HG02852 (cell line): ENCODE data around the gene METRNL.

Experiments
- ATAC-seq: cut with Tn5 transposase; IDR thresholded peaks from one replicate; pipeline ENCODE4 v1.9.1; 2021; ENCODE audit warnings: mild to moderate bottlenecking, moderate library complexity; ENCODE audit not compliant: unreplicated experiment

METRNL gene

DNA sequence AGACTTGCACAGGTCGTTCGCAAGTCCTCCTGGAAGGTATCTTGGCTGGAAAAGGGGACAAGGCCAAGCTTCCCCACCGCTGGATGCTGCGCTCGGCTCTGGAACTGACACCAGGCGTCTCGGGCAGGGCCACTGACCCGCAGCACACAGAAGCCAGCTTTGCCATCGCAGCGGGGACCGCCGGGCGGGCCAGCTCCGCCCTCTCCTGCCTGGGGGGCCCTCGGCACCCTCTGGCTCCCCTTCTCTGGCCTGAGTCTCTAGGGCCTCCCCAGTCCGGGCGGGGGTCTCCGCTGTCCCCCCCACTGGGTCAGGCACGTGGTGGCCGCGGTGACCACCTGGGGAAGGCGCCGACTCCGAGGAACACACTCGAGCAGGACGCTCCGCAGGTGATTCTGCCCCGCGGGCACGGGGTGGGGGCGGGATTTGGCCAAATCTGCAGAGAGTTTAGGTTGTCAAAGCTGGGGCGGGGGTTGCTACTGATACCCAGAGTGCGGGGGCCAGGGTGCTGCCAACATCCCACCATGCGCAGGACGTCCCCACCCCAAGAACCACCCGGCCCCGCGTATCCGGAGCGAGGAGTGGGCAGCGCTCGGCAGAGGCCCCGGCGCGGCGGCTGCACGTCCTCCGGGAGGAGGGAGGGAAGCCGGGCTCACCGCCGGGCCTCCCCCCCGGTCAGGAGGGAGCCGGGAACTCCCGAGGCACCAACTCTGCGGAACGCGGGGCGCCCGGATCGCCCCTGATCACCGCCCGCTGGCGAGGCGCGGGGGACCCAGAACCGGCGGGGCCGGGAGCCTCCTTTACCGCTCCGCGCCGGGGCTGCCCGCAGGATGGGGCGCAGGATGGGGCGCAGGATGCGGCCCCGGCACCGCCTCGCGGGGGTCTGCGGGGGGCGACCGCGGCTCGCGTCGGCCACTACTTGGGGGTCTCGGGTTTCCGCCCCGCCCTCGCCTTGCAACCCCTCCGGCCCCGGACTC lies 744 bp upstream of the METRNL start:
- no peak for ATAC-seq

DNA sequence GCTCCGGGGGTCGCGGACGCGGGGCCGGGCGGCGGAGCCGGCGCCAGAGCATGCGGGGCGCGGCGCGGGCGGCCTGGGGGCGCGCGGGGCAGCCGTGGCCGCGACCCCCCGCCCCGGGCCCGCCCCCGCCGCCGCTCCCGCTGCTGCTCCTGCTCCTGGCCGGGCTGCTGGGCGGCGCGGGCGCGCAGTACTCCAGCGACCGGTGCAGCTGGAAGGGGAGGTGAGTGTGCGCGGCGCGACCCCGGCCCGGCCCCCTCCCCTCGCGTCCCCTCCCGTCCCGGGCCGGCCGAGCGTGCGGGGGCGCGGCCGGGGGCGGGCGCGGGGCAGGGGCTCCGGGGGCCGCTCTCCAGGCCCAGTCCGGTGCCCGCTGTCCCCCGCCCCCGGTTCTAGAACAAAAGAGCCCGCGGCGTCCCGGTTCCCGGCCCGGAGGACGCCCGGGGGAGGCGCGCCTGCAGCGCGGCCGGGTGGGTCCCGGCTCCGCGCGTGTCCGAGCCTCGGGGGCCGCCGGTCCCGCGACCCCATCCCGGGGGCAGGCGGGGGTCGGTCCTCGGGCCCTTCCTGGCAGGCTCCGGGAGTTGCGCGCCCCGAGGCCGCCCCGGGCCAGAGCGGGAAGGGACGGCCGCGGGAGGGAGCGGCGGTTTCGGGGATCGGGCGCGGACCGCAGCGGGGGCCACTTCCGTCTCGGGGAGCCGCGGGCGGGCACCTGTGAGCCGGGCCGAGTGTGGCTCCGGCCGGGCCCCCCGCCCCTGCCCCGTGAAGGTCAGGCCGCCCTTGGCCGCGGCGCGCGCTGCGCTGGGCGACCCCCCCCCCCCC lies 563 bp downstream of the METRNL start:
- no peak for ATAC-seq

DNA sequence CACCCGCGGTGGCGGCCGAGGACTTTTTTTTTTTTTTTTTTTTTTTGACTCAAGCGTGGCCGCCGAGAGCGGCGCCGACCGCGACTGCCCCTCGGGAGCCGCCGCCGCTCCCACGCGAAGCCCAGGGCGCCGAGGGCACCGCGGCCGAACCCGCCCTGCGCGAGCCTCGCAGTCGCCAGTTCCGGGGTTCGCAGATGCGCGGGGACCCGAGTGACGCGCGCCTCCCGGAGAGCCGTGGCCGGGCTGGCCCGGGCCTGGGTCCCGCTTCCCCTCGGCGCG lies 1.1 kb downstream of the METRNL start:
- no peak for ATAC-seq

DNA sequence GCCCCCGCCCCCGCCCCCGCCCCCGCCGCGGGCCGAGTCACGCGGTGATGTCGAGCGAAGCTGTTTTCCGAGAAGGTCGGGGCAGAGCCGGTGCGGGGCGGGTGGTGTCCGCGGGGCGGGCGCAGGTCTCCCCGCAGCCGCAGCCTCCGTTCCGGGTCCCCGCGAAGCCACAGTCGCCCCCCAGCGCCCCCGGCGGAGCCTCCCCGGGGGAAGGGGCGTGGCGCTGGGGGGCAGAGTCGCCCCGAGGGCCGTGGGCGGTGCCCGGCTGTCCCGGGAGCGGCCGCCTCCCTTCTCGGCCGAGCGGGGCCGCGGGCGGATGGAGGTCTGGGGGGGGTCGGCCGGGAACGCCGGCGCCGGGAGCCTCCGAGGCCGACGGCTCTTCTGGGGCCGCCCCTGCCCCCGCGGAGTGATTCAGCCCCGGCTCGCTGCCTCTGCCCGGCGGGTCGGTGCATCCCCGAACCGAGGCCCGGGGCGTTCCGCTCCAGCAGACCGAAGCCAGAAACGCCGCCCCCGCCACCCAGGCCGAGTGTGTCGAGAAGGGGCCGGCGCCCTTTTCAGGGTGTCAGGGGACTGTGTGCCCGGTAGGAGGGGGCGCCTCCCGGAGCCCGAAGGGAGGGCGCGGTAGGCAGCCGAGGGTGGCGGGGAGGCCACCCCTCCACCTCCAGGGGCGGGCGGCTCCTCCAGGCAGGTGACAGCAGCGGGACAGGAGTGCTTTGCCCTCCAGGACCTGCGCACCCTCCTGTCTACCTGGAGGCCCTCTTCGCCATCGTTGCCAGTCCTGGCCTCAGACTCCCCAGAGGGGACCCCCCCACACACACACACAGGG lies 1.7 kb downstream of the METRNL start:
- ATAC-seq: no peak

- ATAC-seq: no peak
Measured at GRCh38 chr17:83081684-83082201, 2.3 kb downstream of the METRNL start.

DNA sequence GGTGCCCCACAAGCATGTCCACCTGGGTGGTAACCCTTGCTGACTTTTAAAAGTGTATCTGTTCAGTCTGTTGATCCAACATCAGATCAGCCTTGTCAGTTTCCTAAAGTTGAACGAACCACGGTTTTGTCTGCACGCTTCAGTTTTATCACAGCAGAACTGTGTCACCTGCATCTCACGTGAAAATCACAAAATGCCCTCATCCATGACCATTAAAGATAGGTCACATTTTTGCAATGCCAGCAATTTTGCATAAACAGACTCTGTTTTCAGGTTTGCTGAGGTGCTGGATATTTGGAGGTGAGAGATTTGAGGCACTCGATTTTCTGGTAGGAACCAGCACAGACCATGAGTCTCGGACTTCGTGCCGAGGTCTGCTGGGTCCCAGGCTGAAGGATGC lies 3.0 kb downstream of the METRNL start:
- ATAC-seq: no peak

- no peak for ATAC-seq
Measured at GRCh38 chr17:83082909-83083367, 3.5 kb downstream of the METRNL start.

DNA sequence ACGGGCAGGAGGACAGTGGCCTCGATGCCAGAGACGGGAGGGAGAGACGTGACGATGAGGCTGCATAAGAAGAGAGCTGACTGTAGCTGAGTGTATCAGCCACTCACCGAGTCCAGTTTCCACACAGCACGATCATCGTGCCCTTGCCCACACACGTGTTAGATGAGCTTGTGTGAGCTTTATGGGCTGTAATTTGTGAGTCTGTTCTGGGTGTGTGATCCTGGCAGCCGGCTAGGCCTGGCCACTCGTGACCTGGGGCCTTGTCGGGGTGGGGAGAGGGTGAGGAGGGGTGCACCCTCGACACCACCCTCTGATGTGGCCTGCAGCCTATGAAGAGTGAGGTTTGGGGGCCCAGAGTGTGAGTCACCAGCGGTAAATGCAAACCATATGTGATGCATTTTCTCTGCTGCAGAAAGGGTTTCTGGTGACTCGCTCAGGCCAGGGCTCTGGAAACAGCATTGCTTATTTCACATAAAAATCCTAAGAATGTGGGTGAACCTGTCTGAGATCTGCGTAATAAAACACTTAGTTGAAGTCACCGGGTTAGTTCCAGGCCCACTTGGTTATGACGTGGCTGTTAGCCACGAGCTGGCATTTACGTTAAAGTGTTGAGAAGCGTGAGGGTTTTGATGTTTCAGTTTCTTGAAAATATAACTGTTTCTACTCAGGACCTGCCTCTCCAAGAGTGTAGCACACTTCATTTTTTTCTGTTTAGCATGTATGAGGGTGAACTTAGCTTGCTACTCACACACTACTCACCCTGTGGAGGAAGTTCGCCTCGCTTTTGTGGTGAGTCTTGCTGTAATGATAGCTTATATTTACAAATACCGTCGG lies 4.2 kb downstream of the METRNL start:
- ATAC-seq: no peak

DNA sequence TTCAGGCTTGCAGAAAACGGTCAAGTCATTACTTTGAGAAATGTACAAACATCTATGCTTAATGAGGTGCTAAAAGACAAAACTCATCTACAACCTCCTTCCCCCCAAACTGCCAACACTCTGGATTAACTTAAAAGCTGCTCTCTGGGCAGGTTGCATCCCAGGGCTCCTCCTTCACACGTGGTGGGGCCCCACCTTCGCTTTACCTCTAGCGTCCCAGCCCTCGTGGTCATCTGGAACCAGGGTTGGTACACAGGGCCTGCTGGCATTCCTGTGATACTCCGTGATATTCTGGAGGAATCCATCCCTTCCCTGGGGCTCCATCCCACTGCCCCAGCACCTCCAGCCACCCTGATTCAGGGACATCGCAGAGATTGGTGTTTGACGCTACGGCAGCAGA lies 4.8 kb downstream of the METRNL start:
- ATAC-seq: no peak

- ATAC-seq: no peak
Measured at GRCh38 chr17:83084621-83085056, 5.2 kb downstream of the METRNL start.

DNA sequence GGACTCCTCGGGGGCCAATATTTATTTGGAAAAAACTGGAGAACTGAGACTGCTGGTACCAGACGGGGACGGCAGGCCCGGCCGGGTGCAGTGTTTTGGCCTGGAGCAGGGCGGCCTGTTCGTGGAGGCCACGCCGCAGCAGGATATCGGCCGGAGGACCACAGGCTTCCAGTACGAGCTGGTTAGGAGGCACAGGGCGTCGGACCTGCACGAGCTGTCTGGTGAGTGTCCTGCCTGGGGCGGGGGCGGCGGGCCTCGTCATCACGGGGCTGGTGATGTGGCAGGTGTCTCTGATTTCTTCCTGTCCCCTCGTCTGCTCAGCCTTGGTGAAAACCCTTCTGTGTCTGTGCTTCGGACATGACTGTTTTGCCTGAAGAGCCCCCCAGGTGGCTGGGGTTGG lies 5.7 kb downstream of the METRNL start:
- ATAC-seq: no peak

DNA sequence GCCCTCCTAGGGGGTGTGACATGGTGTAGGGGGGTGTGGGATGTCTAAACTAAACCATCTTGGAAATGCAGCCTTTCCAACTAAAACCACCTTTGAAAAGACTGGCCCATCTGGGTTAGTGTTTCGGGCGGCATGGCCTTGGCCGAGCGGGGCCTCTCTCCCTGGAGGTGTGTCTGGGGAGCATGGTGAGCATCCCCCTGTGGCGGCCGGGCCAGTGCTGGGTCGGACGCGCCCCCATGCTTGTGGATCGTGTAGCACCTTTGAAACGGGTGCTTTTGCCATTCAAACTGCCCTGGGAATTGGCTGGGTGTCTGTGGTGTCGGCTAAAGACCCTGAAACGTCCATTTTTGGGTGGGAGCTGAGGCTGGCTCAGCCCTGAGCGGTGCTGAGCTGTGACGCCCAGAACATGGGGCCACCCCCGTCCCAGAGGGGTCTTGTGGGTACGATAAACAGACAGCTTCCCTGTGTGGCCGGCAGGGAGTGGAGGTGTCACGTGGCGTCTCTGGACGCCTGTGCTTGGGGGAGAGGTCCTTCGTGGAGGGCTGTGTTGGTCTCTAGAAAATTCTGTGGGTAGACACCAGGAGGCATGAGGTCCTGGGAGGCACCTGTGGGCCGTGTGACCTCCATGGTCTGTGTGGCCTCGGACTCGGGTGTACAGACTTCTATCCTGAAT lies 6.3 kb downstream of the METRNL start:
- ATAC-seq: no peak

GRCh38 chr17:83086199-83086880 lies 6.9 kb downstream of the METRNL start:
- ATAC-seq: no peak

- no peak for ATAC-seq
Measured at GRCh38 chr17:83086907-83087787, 7.7 kb downstream of the METRNL start.

DNA sequence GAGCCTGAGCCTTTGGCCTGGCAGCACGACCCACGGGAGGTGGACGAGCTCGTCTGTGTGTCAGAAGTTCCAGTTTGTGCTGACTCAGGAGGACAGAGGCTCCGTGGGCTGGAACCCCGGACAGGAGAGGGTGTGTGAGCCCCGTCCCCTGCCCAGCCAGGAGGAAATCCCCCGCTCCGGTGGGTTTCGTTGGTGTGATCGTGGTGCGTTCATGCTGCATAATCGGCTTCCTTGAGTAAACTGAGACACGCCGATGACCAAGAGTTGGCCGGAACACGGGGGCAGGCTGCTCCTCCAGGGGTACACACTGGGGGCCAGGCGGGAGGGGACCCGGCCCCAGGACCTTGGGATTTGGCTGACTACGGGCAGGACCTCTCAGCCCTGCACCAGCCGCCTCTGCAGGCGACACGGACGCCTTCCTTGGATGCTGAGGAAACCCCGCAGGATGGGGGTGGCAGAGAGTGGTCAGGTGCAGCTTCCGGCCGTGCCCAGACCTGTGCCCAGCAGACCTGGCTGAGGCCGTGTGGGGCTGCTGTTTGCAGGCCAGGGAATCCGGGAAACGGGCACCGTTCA lies 8.5 kb downstream of the METRNL start:
- ATAC-seq: no peak

GRCh38 chr17:83088451-83088850 lies 9.0 kb downstream of the METRNL start:
- no peak for ATAC-seq

- no peak for ATAC-seq
Measured at GRCh38 chr17:83088909-83089308, 9.5 kb downstream of the METRNL start.
